GM23248 (cell line): ENCODE measurements around the gene NCOA1. TPM values are rescaled to one million over a fixed set of nuclear protein-coding genes. Genes with fewer than 3 reads are reported as not detected.
A peak's percentile ranks its signal among the peaks of the same experiment; 100 is the strongest.

ENCODE experiments used
- DNase-seq: peaks from one replicate; pipeline ENCODE4 v3.0.0-alpha.2; 2015
- H2AFZ ChIP-seq: fragments of 200-600 bp; sonication (generic); 2 replicates; pipeline ENCODE4 v1.6.1; 2016; ENCODE audit warnings: antibody characterized with exemption
- H3F3A ChIP-seq: fragments of 200-600 bp; sonication (generic); 2 replicates; pipeline ENCODE4 v1.6.1; 2016; ENCODE audit warnings: mild to moderate bottlenecking, antibody characterized with exemption, mixed run types; ENCODE audit not compliant: insufficient read depth
- H3K27ac ChIP-seq: fragments of 200-600 bp; sonication (generic); 2 replicates; pipeline ENCODE4 v1.5.1; 2016; ENCODE audit warnings: mild to moderate bottlenecking
- H3K27me3 ChIP-seq: fragments of 200-600 bp; sonication (generic); replicated peaks from 2 replicates; pipeline ENCODE4 v1.6.1; 2016; ENCODE audit warnings: mild to moderate bottlenecking; ENCODE audit not compliant: insufficient read depth
- H3K36me3 ChIP-seq: fragments of 200-600 bp; sonication (generic); 2 replicates; pipeline ENCODE4 v1.6.1; 2016; ENCODE audit warnings: low read depth, mild to moderate bottlenecking
- H3K4me1 ChIP-seq: fragments of 200-600 bp; sonication (generic); 2 replicates; pipeline ENCODE4 v1.6.1; 2016; ENCODE audit warnings: mild to moderate bottlenecking; ENCODE audit not compliant: insufficient read depth
- H3K4me2 ChIP-seq: fragments of 200-600 bp; sonication (generic); one replicate; pipeline ENCODE4 v1.6.1; 2016; ENCODE audit warnings: mild to moderate bottlenecking; ENCODE audit not compliant: unreplicated experiment
- H3K4me3 ChIP-seq: fragments of 200-600 bp; sonication (generic); 2 replicates; pipeline ENCODE4 v1.5.1; 2016; ENCODE audit warnings: mild to moderate bottlenecking
- H3K79me2 ChIP-seq: fragments of 200-600 bp; sonication (generic); 2 replicates; pipeline ENCODE4 v1.6.1; 2016; ENCODE audit warnings: mild to moderate bottlenecking; ENCODE audit not compliant: insufficient read depth
- H3K9ac ChIP-seq: fragments of 200-600 bp; sonication (generic); 2 replicates; pipeline ENCODE4 v1.6.1; 2016; ENCODE audit warnings: mild to moderate bottlenecking
- H3K9me2 ChIP-seq: fragments of 200-600 bp; sonication (generic); 2 replicates; pipeline ENCODE4 v1.6.1; 2016; ENCODE audit warnings: mixed run types, mild to moderate bottlenecking, moderate library complexity; ENCODE audit not compliant: insufficient read depth
- H3K9me3 ChIP-seq: fragments of 200-600 bp; sonication (generic); one replicate; pipeline ENCODE4 v1.6.1; 2017; ENCODE audit warnings: low read depth
- H4K20me1 ChIP-seq: fragments of 200-600 bp; sonication (generic); 2 replicates; pipeline ENCODE4 v1.6.0; 2016; ENCODE audit not compliant: insufficient read depth
- EZH2 ChIP-seq: fragments of 200-600 bp; sonication (generic); IDR thresholded peaks from 2 replicates; pipeline ENCODE4 v1.6.1; 2018; ENCODE audit warnings: antibody characterized with exemption, mild to moderate bottlenecking; ENCODE audit not compliant: insufficient read depth, poor library complexity, severe bottlenecking
- EZH2phosphoT487 ChIP-seq: fragments of 200-600 bp; sonication (generic); IDR thresholded peaks from 2 replicates; pipeline ENCODE4 v1.6.1; 2018; ENCODE audit warnings: antibody characterized with exemption, moderate library complexity, mild to moderate bottlenecking, low read depth; ENCODE audit not compliant: insufficient read depth
- WGBS, 2 experiments: methylation state at CpG; one replicate each; pipeline ENCODE4 v1.1.6; 2015 to 2017; ENCODE audit warnings: low lambda C conversion rate in 2 of 2, low coverage in 1 of 2; ENCODE audit errors: missing lambda C conversion rate in 2 of 2; 5-methylcytosine and 5-hydroxymethylcytosine counted together
- in situ Hi-C: fragments of 300-500 bp; cut with MboI; formaldehyde crosslinking; loops from 2 replicates; pipeline ENCODE4 v1.15.0; 2020
- polyA plus RNA-seq: library from polyadenylated mRNA; unstranded; fragments of >200 nt; fragmentation: Nextera tagmentation; extraction: Ambion mirVana; gene quantifications from 2 replicates; pipeline ENCODE4 v1.2.1, GENCODE V29; 2016
- total RNA-seq: library from RNA; depleted of rRNA; stranded (reverse); fragments of >200 nt; shearing (Covaris generic); gene quantifications from 2 replicates; pipeline ENCODE4 v1.2.3, GENCODE V29; 2014

The NCOA1 gene
- total and polyA plus RNA-seq, 2 experiments from 2014 or later: 2.6 to 8.0 TPM

GRCh38 chr2:24650997-24651642 is 160.1 kb downstream of the NCOA1 start:
- Histone ChIP-seq H3F3A (no peaks in the 10 kb centered on the region), H3K27me3 (no peaks in the 10 kb centered on the region), H3K36me3 (no peaks in the 10 kb centered on the region), H2AFZ (no peak overlapping the region), H3K9ac (no peak overlapping the region), H3K79me2 (no peaks in the 10 kb centered on the region), H3K4me2 (no peak overlapping the region), H3K4me1 (no peaks in the 10 kb centered on the region), H3K27ac (no peak overlapping the region), H4K20me1 (no peaks in the 10 kb centered on the region), H3K9me3 (no peaks in the 10 kb centered on the region), H3K9me2 (no peaks in the 10 kb centered on the region), H3K4me3 (no peak overlapping the region)
- in situ Hi-C loops: no loop called here
- no peak for DNase-seq
- TF ChIP-seq EZH2phosphoT487 (no peak), EZH2 (no peak)

GRCh38 chr2:24651643-24652003 is 160.6 kb downstream of the NCOA1 start:
- in situ Hi-C loops: no loop called here
- H3K4me1 ChIP-seq: no peaks in the 10 kb centered on the region
- no peaks in the 10 kb centered on the region for H3K9me2 ChIP-seq
- H3K27me3 ChIP-seq: no peaks in the 10 kb centered on the region
- no peak overlapping the region for H2AFZ ChIP-seq
- H3K27ac ChIP-seq: no peak overlapping the region
- TF ChIP-seq EZH2: no peak
- TF ChIP-seq EZH2phosphoT487: no peak
- H4K20me1 ChIP-seq: no peaks in the 10 kb centered on the region
- no peak overlapping the region for H3K4me2 ChIP-seq
- H3K9ac ChIP-seq: no peak overlapping the region
- DNase-seq: no peak
- H3K36me3 ChIP-seq: no peaks in the 10 kb centered on the region
- H3K9me3 ChIP-seq: no peaks in the 10 kb centered on the region
- no peak overlapping the region for H3K4me3 ChIP-seq
- no peaks in the 10 kb centered on the region for H3K79me2 ChIP-seq
- H3F3A ChIP-seq: no peaks in the 10 kb centered on the region

GRCh38 chr2:24652265-24653182 is 161.5 kb downstream of the NCOA1 start:
- Histone ChIP-seq H3K4me3 (no peak overlapping the region), H4K20me1 (no peaks in the 10 kb centered on the region), H3K79me2 (no peaks in the 10 kb centered on the region), H3F3A (no peaks in the 10 kb centered on the region), H3K4me1 (no peaks in the 10 kb centered on the region), H3K4me2 (no peak overlapping the region), H2AFZ (no peak overlapping the region), H3K36me3 (no peaks in the 10 kb centered on the region), H3K27ac (no peak overlapping the region), H3K9ac (no peak overlapping the region), H3K27me3 (no peaks in the 10 kb centered on the region), H3K9me3 (no peaks in the 10 kb centered on the region), H3K9me2 (no peaks in the 10 kb centered on the region)
- DNase-seq: peak; percentile 4
- 81% methylated on average over 3 of the region's 3 CpGs for WGBS, 2 experiments
- in situ Hi-C loops: no loop called here
- TF ChIP-seq EZH2phosphoT487 (no peak), EZH2 (no peak)

- Histone ChIP-seq H3K4me2 (no peak overlapping the region), H4K20me1 (no peaks in the 10 kb centered on the region), H3K9ac (no peak overlapping the region), H3K27ac (no peak overlapping the region), H3K4me3 (no peak overlapping the region), H3K9me3 (no peaks in the 10 kb centered on the region), H3K79me2 (no peaks in the 10 kb centered on the region), H3K4me1 (no peaks in the 10 kb centered on the region), H2AFZ (no peak overlapping the region), H3K27me3 (no peaks in the 10 kb centered on the region), H3K36me3 (no peaks in the 10 kb centered on the region), H3K9me2 (no peaks in the 10 kb centered on the region), H3F3A (no peaks in the 10 kb centered on the region)
- no peak for DNase-seq
- TF ChIP-seq EZH2phosphoT487: no peak
- TF ChIP-seq EZH2: no peak
- in situ Hi-C loops: no loop called here
- WGBS, 2 experiments: 82 to 89% methylated on average over 2 of the region's 2 CpGs
Measured at GRCh38 chr2:24657818-24658217, 166.8 kb downstream of the NCOA1 start.
